ENCODE measurements around the gene IKZF4.

DNA sequence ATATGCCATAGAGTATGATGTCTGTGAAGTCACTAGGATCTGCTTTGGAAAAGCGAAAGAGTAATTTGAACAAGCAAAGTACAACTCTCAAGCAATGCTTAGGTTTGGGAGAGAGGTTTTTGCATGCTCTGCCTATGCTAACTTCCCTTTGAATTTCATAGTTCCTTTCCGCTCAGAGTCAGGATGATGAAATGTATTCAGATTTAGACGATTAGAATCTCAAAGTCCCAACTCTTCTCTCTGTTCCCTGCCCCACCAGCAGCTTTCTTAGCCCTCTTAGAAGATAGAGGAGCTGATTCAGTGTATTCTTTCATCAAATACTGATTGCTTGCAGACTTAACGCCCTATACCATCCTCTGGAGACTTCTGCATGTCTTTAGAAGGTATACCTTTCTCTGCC, 35.5 kb upstream of the IKZF4 start:
- TF ChIP-seq, protein P1, sequence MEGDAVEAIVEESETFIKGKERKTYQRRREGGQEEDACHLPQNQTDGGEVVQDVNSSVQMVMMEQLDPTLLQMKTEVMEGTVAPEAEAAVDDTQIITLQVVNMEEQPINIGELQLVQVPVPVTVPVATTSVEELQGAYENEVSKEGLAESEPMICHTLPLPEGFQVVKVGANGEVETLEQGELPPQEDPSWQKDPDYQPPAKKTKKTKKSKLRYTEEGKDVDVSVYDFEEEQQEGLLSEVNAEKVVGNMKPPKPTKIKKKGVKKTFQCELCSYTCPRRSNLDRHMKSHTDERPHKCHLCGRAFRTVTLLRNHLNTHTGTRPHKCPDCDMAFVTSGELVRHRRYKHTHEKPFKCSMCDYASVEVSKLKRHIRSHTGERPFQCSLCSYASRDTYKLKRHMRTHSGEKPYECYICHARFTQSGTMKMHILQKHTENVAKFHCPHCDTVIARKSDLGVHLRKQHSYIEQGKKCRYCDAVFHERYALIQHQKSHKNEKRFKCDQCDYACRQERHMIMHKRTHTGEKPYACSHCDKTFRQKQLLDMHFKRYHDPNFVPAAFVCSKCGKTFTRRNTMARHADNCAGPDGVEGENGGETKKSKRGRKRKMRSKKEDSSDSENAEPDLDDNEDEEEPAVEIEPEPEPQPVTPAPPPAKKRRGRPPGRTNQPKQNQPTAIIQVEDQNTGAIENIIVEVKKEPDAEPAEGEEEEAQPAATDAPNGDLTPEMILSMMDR (conservative IDR thresholded peaks at IDR 0.05; ENCODE audit: low read length) = no peak
- no peak for TF ChIP-seq EZH2phosphoT487 (IDR thresholded peaks at IDR 0.05; ENCODE audit: borderline replicate concordance)

Data from Loucy (cell line).